CD14-positive monocyte (primary cell): Measurements from ENCODE around the gene GSTM3. TPM values are rescaled to one million over a fixed set of nuclear protein-coding genes. Genes with fewer than 3 reads are reported as not detected.

Experiments
- DNase-seq, 3 donors: peaks; one replicate each; pipeline ENCODE4 v3.0.0-alpha.2; 2011 to 2022
- H2AFZ ChIP-seq: 2 replicates; pipeline ENCODE4 v1.6.0; 2012; ENCODE audit warnings: mild to moderate bottlenecking, low read depth, low read length, inconsistent platforms; ENCODE audit not compliant: insufficient read depth, poor library complexity, severe bottlenecking
- H3K27ac ChIP-seq, 2 donors: 1 replicate in 1 of 2; 2 replicates in 1 of 2; pipeline ENCODE4 v1.5.1; 2012 to 2013; ENCODE audit warnings: low read length in 2 of 2, control low read depth in 1 of 2, inconsistent platforms in 1 of 2, low read depth in 1 of 2, mild to moderate bottlenecking in 1 of 2
- H3K27me3 ChIP-seq, 2 donors: one replicate each; pipeline versions ENCODE4 v1.6.0 to v1.6.1; 2011 to 2013; ENCODE audit warnings: low read length in 2 of 2; ENCODE audit not compliant: control insufficient read depth in 2 of 2, insufficient read depth in 2 of 2
- H3K36me3 ChIP-seq, 2 donors: replicated peaks in 1 of 2; 1 replicate in 1 of 2; 2 replicates in 1 of 2; pipeline versions ENCODE4 v1.5.1 to v1.6.1; 2012 to 2013; ENCODE audit warnings: low read length in 2 of 2, control low read depth in 1 of 2, inconsistent platforms in 1 of 2, mild to moderate bottlenecking in 1 of 2; ENCODE audit not compliant: insufficient read depth in 2 of 2, control insufficient read depth in 1 of 2
- H3K4me1 ChIP-seq, 2 donors: 1 replicate in 1 of 2; 2 replicates in 1 of 2; pipeline versions ENCODE4 v1.5.1 to v1.6.1; 2012 to 2013; ENCODE audit warnings: low read length in 2 of 2, control low read depth in 1 of 2, inconsistent platforms in 1 of 2, mild to moderate bottlenecking in 1 of 2, moderate library complexity in 1 of 2; ENCODE audit not compliant: insufficient read depth in 2 of 2, control insufficient read depth in 1 of 2
- H3K4me2 ChIP-seq: replicated peaks from 2 replicates; pipeline ENCODE3; 2012; ENCODE audit warnings: low read length, moderate library complexity, mild to moderate bottlenecking; ENCODE audit not compliant: poor library complexity, severe bottlenecking; ENCODE audit errors: extremely low read depth
- H3K4me3 ChIP-seq, 3 experiments: fragments of 200-600 bp in 1 of 3; sonication (generic) in 1 of 3; replicated peaks in 1 of 3; 1 replicate in 2 of 3; 2 replicates in 1 of 3; pipeline ENCODE4 v1.5.1; 2011 to 2013; ENCODE audit warnings: low read length in 3 of 3, mild to moderate bottlenecking in 3 of 3, control low read depth in 2 of 3, low read depth in 2 of 3, inconsistent platforms in 1 of 3, moderate library complexity in 1 of 3
- H3K79me2 ChIP-seq: 2 replicates; pipeline ENCODE4 v1.6.0; 2012; ENCODE audit warnings: mild to moderate bottlenecking, control low read depth, inconsistent platforms, low read length, moderate library complexity; ENCODE audit not compliant: insufficient read depth
- H3K9ac ChIP-seq: 2 replicates; pipeline ENCODE4 v1.6.0; 2017; ENCODE audit warnings: low read length, mild to moderate bottlenecking; ENCODE audit not compliant: insufficient read depth, poor library complexity, severe bottlenecking
- H3K9me3 ChIP-seq, 2 donors: replicated peaks in 1 of 2; 1 replicate in 1 of 2; 2 replicates in 1 of 2; pipeline versions ENCODE4 v1.5.1 to v1.6.1; 2012 to 2013; ENCODE audit warnings: low read length in 2 of 2, control low read depth in 1 of 2; ENCODE audit not compliant: control insufficient read depth in 1 of 2, insufficient read depth in 1 of 2
- H4K20me1 ChIP-seq: 2 replicates; pipeline ENCODE4 v1.6.0; 2012; ENCODE audit warnings: mild to moderate bottlenecking, low read length, control low read depth, moderate library complexity; ENCODE audit not compliant: insufficient read depth
- H3K27ac Mint-ChIP-seq, 7 donors: one replicate each; pipeline ENCODE4 v1.8.0; 2020; ENCODE audit warnings: mild to moderate bottlenecking in 7 of 7, mixed read lengths in 7 of 7, moderate library complexity in 6 of 7, inconsistent platforms in 2 of 7
- H3K27me3 Mint-ChIP-seq, 3 donors: one replicate each; pipeline ENCODE4 v1.8.0; 2021 to 2022; ENCODE audit warnings: low read depth in 3 of 3, mild to moderate bottlenecking in 3 of 3, mixed read lengths in 3 of 3, moderate library complexity in 3 of 3, inconsistent platforms in 1 of 3
- H3K36me3 Mint-ChIP-seq, 2 donors: one replicate each; pipeline ENCODE4 v1.8.0; 2020; ENCODE audit warnings: mixed read lengths in 2 of 2, inconsistent platforms in 1 of 2, mild to moderate bottlenecking in 1 of 2
- H3K4me1 Mint-ChIP-seq: one replicate; pipeline ENCODE4 v1.8.0; 2020; ENCODE audit warnings: mild to moderate bottlenecking, mixed read lengths
- H3K4me3 Mint-ChIP-seq, 2 donors: one replicate each; pipeline ENCODE4 v1.8.0; 2020; ENCODE audit warnings: mild to moderate bottlenecking in 2 of 2, mixed read lengths in 2 of 2, moderate library complexity in 1 of 2
- H3K9me3 Mint-ChIP-seq, 7 donors: one replicate each; pipeline ENCODE4 v1.8.0; 2020 to 2022; ENCODE audit warnings: mixed read lengths in 7 of 7, mild to moderate bottlenecking in 6 of 7, moderate library complexity in 6 of 7, inconsistent platforms in 2 of 7
- CTCF ChIP-seq: fragments of 200-600 bp; IDR thresholded peaks from one replicate; pipeline ENCODE4 v1.8.0; 2022; ENCODE audit warnings: antibody characterized with exemption, mild to moderate bottlenecking
- WGBS: methylation state at CpG from one replicate; pipeline ENCODE4 v1.1.5; 2013; ENCODE audit warnings: missing lambda C conversion rate; ENCODE audit not compliant: insufficient coverage; 5-methylcytosine and 5-hydroxymethylcytosine counted together
- intact Hi-C, 2 donors: fragments of 100-400 bp; cut with micrococcal nuclease; formaldehyde crosslinking; loops; one replicate each; pipeline versions ENCODE4 v1.15.0 to v1.15.1; 2023
- polyA plus RNA-seq, 3 donors: library from polyadenylated mRNA; depleted of rRNA in 1 of 3; unstranded in 2 of 3; stranded (reverse) in 1 of 3; fragments of 300-500 nt in 2 of 3; fragments of >200 nt in 1 of 3; fragmentation: Illumina TruSeq in 2 of 3; gene quantifications; 1 replicate in 2 of 3; 2 replicates in 1 of 3; pipeline ENCODE4 v1.2.3, GENCODE V29; 2012 to 2021

GSTM3 gene
- polyA plus RNA-seq, 3 donors, result 0.69 to 3.2 (median 2.8) TPM

- Mint-ChIP-seq H3K9me3 (no peaks in the 10 kb centered on the region), H3K4me1 (peaks cover 4% of the 10 kb centered on the region), H3K27ac (no peak overlapping the region), H3K4me3 (no peak overlapping the region), H3K36me3 (no peaks in the 10 kb centered on the region), H3K27me3 (peaks cover 0 to 15% (median 13%) of the 10 kb centered on the region in 3 donors)
- WGBS, result no CpG with 5 or more reads among the region's 6 CpGs
- intact Hi-C loops, result loop anchor here (2.0 to 5.0 kb wide), 3 partner anchors 131 to 227 kb away; partner anchors contain the start of gene GNAI3 (in 1 of the 2)
- H3K79me2 ChIP-seq, result no peaks in the 10 kb centered on the region
- no peak overlapping the region for H3K27ac ChIP-seq
- no peaks in the 10 kb centered on the region for H3K9me3 ChIP-seq
- DNase-seq, result no peak
- no peak overlapping the region for H2AFZ ChIP-seq
- TF ChIP-seq CTCF, result peak; percentile 50
- no peaks in the 10 kb centered on the region for H3K4me1 ChIP-seq
- no peak overlapping the region for H3K4me2 ChIP-seq
- no peak overlapping the region for H3K4me3 ChIP-seq
- H4K20me1 ChIP-seq, result no peaks in the 10 kb centered on the region
- no peaks in the 10 kb centered on the region for H3K36me3 ChIP-seq
- H3K27me3 ChIP-seq, result no peaks in the 10 kb centered on the region
- H3K9ac ChIP-seq, result no peak overlapping the region
Measured at GRCh38 chr1:109773900-109774485, 33.2 kb upstream of the GSTM3 start.

- WGBS, result 42% methylated on average over 15 of the region's 17 CpGs
- Histone ChIP-seq H3K9me3 (no peaks in the 10 kb centered on the region), H3K27ac (no peak overlapping the region), H3K4me2 (no peak overlapping the region), H3K9ac (no peak overlapping the region), H3K4me3 (no peak overlapping the region), H2AFZ (no peak overlapping the region), H3K36me3 (no peaks in the 10 kb centered on the region), H3K4me1 (no peaks in the 10 kb centered on the region), H3K79me2 (no peaks in the 10 kb centered on the region), H4K20me1 (no peaks in the 10 kb centered on the region), H3K27me3 (no peaks in the 10 kb centered on the region)
- intact Hi-C loops, result loop anchor here (2.0 to 5.0 kb wide), 3 partner anchors 131 to 227 kb away; partner anchors contain the start of gene GNAI3 (in 1 of the 2)
- Mint-ChIP-seq H3K27me3 (peaks cover 0 to 15% (median 13%) of the 10 kb centered on the region in 3 donors), H3K27ac (peak overlapping the region in 1 of 7 donors; percentile 19), H3K4me1 (peaks cover 4% of the 10 kb centered on the region), H3K9me3 (no peaks in the 10 kb centered on the region), H3K4me3 (no peak overlapping the region), H3K36me3 (no peaks in the 10 kb centered on the region)
- DNase-seq, result peak; percentile 72 to 82 (median 78)
- TF ChIP-seq CTCF, result peak; percentile 81
Measured at GRCh38 chr1:109773203-109773899, 32.5 kb upstream of the GSTM3 start.
